Endothelial cell of umbilical vein (primary cell): ENCODE data around the gene EFHB. TPM values are rescaled to one million over a fixed set of nuclear protein-coding genes. Genes with fewer than 3 reads are reported as not detected.

Source experiments
- BruUV-seq: library from RNA; stranded (reverse); fragments of 400-500 nt; replicated peaks from 2 replicates; lab custom pipeline; 2021; lab: Mats Ljungman, UMichigan
- CTCF ChIA-PET: fragments of 300-600, 350-600 bp; sonication (Branson Sonifier 250); formaldehyde crosslinking; loops from one replicate; lab custom pipeline; 2021; ENCODE audit warnings: antibody characterized with exemption, inconsistent platforms; lab: Charles Lee
- POLR2A ChIA-PET: fragments of 300-600, 350-600 bp; sonication (Branson Sonifier 250); formaldehyde crosslinking; loops from one replicate; lab custom pipeline; 2021; ENCODE audit warnings: antibody characterized with exemption, inconsistent platforms; lab: Charles Lee
- DNase-seq: peaks from one replicate; pipeline ENCODE4 v3.0.0-alpha.2; 2011; ENCODE audit warnings: low read depth, low spot score
- FAIRE-seq: peaks from 2 replicates; lab custom pipeline; 2011; peaks lifted over from hg19 to GRCh38; lab: Jason Lieb, UNC
- H2AFZ ChIP-seq: 2 replicates; pipeline ENCODE4 v1.6.0; 2012; ENCODE audit warnings: low read depth, low read length, control low read depth, inconsistent platforms
- H3K27ac ChIP-seq: 2 replicates; pipeline ENCODE4 v1.5.1; 2011; ENCODE audit warnings: low read depth, mild to moderate bottlenecking, control low read depth, low read length, moderate library complexity; ENCODE audit not compliant: insufficient read depth
- H3K27me3 ChIP-seq, 2 experiments: 2 replicates each; pipeline versions ENCODE4 v1.6.0 to v1.6.1; 2011; ENCODE audit warnings: low read length in 2 of 2, mixed read lengths in 1 of 2; ENCODE audit not compliant: control insufficient read depth in 2 of 2, insufficient read depth in 2 of 2
- H3K36me3 ChIP-seq, 2 experiments: 2 replicates in 1 of 2; 3 replicates in 1 of 2; pipeline ENCODE4 v1.5.1; 2011; ENCODE audit warnings: low read length in 2 of 2, mild to moderate bottlenecking in 1 of 2, moderate library complexity in 1 of 2; ENCODE audit not compliant: control insufficient read depth in 2 of 2, insufficient read depth in 2 of 2; ENCODE audit errors: extremely low read depth in 1 of 2
- H3K4me1 ChIP-seq: 3 replicates; pipeline ENCODE4 v1.5.1; 2011; ENCODE audit warnings: mild to moderate bottlenecking, low read length; ENCODE audit not compliant: control insufficient read depth, insufficient read depth; ENCODE audit errors: extremely low read depth
- H3K4me2 ChIP-seq: 2 replicates; pipeline ENCODE4 v1.6.1; 2011; ENCODE audit warnings: low read length, control low read depth, mixed read lengths; ENCODE audit not compliant: insufficient read depth
- H3K4me3 ChIP-seq, 3 experiments: fragments of 200-600 bp in 1 of 3; sonication (generic), shearing (Covaris generic) in 1 of 3; replicated peaks in 1 of 3; 2 replicates each; pipeline ENCODE4 v1.5.1; 2011 to 2016; ENCODE audit warnings: control low read depth in 3 of 3, low read length in 3 of 3, mild to moderate bottlenecking in 2 of 3, inconsistent platforms in 1 of 3, low read depth in 1 of 3, moderate library complexity in 1 of 3; ENCODE audit not compliant: insufficient read depth in 1 of 3
- H3K79me2 ChIP-seq: 2 replicates; pipeline ENCODE4 v1.6.0; 2012; ENCODE audit warnings: low read length, inconsistent platforms; ENCODE audit not compliant: control insufficient read depth, insufficient read depth
- H3K9ac ChIP-seq: replicated peaks from 2 replicates; pipeline ENCODE3; 2011; ENCODE audit warnings: low read length, control low read depth; ENCODE audit not compliant: insufficient read depth; ENCODE audit errors: extremely low read depth
- H3K9me1 ChIP-seq: replicated peaks from 3 replicates; pipeline ENCODE4 v1.6.0; 2011; ENCODE audit warnings: mild to moderate bottlenecking, low read length; ENCODE audit not compliant: control insufficient read depth, insufficient read depth; ENCODE audit errors: extremely low read depth
- H3K9me3 ChIP-seq: replicated peaks from 2 replicates; pipeline ENCODE4 v1.5.1; 2012; ENCODE audit warnings: low read length, inconsistent platforms; ENCODE audit not compliant: control insufficient read depth, insufficient read depth
- H4K20me1 ChIP-seq: replicated peaks from 2 replicates; pipeline ENCODE3; 2011; ENCODE audit warnings: mild to moderate bottlenecking, low read length; ENCODE audit not compliant: control insufficient read depth, insufficient read depth; ENCODE audit errors: extremely low read depth
- EZH2 ChIP-seq: IDR thresholded peaks from 2 replicates; pipeline ENCODE4 v1.6.1; 2012; ENCODE audit warnings: borderline replicate concordance, low read depth, mild to moderate bottlenecking, moderate library complexity, low read length, inconsistent platforms; ENCODE audit not compliant: severe bottlenecking
- FOS ChIP-seq: IDR thresholded peaks from 2 replicates; pipeline ENCODE4 v1.6.1; 2011; ENCODE audit warnings: mild to moderate bottlenecking, low read length, moderate library complexity, borderline replicate concordance; ENCODE audit not compliant: insufficient read depth
- GATA2 ChIP-seq: IDR thresholded peaks from 2 replicates; pipeline ENCODE4 v1.7.0; 2011; ENCODE audit warnings: low read depth, mild to moderate bottlenecking, moderate library complexity, mixed read lengths, low read length; ENCODE audit not compliant: insufficient read length, insufficient read depth
- JUN ChIP-seq: IDR thresholded peaks from 2 replicates; pipeline ENCODE4 v1.6.1; 2011; ENCODE audit warnings: borderline replicate concordance, low read depth; ENCODE audit not compliant: insufficient read length, insufficient read depth
- MYC ChIP-seq: IDR thresholded peaks from one replicate; pipeline ENCODE4 v1.6.1; 2011; ENCODE audit warnings: mild to moderate bottlenecking, low read depth, low read length
- POLR2A ChIP-seq: IDR thresholded peaks from 2 replicates; pipeline ENCODE4 v1.6.1; 2012; ENCODE audit warnings: low read depth, mild to moderate bottlenecking, control low read depth, low read length
- POLR2AphosphoS5 ChIP-seq: IDR thresholded peaks from 2 replicates; pipeline ENCODE4 v1.6.1; 2012; ENCODE audit warnings: low read depth, mild to moderate bottlenecking, control low read depth, low read length, moderate library complexity; ENCODE audit not compliant: insufficient read depth
- dilution Hi-C: fragments of 300-500 bp; cut with MboI; formaldehyde crosslinking; loops from one replicate; pipeline ENCODE4 v1.15.0; 2019; ENCODE audit warnings: low sequenced_read_pairs; ENCODE audit not compliant: extremely low pct_ligation_motif_present
- intact Hi-C: fragments of 100-400 bp; cut with micrococcal nuclease; formaldehyde crosslinking; loops from one replicate; pipeline ENCODE4 v1.10.0; 2022
- polyA plus RNA-seq, 4 experiments: library from polyadenylated mRNA; depleted of rRNA in 3 of 4; stranded (reverse) in 3 of 4; unstranded in 1 of 4; fragments of >200 nt; gene quantifications; 2 replicates each; pipeline versions ENCODE4 v1.2.1 to v1.2.3, GENCODE V29; 2011 to 2012; ENCODE audit warnings: missing spikeins in 1 of 4
- total RNA-seq: library from RNA; stranded (reverse); gene quantifications from 2 replicates; pipeline ENCODE4 v1.2.3, GENCODE V29; 2021
- TF ChIP-seq, protein P1 (sequence below), 2 donors: IDR thresholded peaks; 1 replicate in 1 of 2; 2 replicates in 1 of 2; pipeline ENCODE4 v1.5.1; 2011; ENCODE audit warnings: low read length in 2 of 2, mild to moderate bottlenecking in 2 of 2, moderate library complexity in 2 of 2, control low read depth in 1 of 2, inconsistent platforms in 1 of 2, low read depth in 1 of 2; ENCODE audit not compliant: insufficient read depth in 1 of 2; ENCODE audit errors: extremely low read depth in 1 of 2
- TF ChIP-seq, protein P2 (sequence below): IDR thresholded peaks from 2 replicates; pipeline ENCODE4 v1.6.1; 2011; ENCODE audit not compliant: insufficient read depth, insufficient read length

EFHB gene
- total and polyA plus RNA-seq, 2 donors (not counting 3 experiments of a cell fraction or from before 2014, with no cell fraction given): 0.82 TPM; not detected in 1

DNA sequence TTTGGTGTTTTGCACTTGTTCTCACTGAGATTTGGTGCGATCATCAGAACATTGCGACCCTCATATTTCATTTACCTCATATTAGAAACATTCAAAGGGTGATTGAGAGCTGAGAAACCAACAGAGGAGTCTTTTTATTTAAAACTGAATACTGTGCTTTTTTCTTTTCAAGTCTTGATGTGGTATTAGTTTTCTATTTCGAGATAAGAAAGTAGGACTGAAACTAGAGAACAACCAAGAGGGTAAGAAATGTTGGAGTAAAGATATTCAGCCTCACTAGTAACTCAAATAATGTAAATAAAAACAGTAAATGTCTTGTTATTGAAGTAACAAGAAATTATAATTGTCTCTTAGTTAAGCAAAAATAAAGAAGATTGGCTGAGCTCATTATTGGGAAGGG lies 26.5 kb downstream of the EFHB start:
- Histone ChIP-seq H3K9me3 (no peaks in the 10 kb centered on the region), H3K4me2 (no peak overlapping the region), H3K27me3 (no peaks in the 10 kb centered on the region), H3K36me3 (no peaks in the 10 kb centered on the region), H3K27ac (no peak overlapping the region), H3K9me1 (no peaks in the 10 kb centered on the region), H4K20me1 (no peaks in the 10 kb centered on the region), H3K79me2 (no peaks in the 10 kb centered on the region), H3K4me3 (no peak overlapping the region), H2AFZ (no peak overlapping the region), H3K4me1 (no peaks in the 10 kb centered on the region), H3K9ac (no peak overlapping the region)
- FAIRE-seq: no peak
- BruUV-seq: no TSS peak
- ChIA-PET POLR2A (no interaction called here), CTCF (no interaction called here)
- no peak for TF ChIP-seq EZH2
- TF ChIP-seq JUN: no peak
- no peak for TF ChIP-seq MYC
- TF ChIP-seq POLR2AphosphoS5: no peak
- TF ChIP-seq, protein P1, sequence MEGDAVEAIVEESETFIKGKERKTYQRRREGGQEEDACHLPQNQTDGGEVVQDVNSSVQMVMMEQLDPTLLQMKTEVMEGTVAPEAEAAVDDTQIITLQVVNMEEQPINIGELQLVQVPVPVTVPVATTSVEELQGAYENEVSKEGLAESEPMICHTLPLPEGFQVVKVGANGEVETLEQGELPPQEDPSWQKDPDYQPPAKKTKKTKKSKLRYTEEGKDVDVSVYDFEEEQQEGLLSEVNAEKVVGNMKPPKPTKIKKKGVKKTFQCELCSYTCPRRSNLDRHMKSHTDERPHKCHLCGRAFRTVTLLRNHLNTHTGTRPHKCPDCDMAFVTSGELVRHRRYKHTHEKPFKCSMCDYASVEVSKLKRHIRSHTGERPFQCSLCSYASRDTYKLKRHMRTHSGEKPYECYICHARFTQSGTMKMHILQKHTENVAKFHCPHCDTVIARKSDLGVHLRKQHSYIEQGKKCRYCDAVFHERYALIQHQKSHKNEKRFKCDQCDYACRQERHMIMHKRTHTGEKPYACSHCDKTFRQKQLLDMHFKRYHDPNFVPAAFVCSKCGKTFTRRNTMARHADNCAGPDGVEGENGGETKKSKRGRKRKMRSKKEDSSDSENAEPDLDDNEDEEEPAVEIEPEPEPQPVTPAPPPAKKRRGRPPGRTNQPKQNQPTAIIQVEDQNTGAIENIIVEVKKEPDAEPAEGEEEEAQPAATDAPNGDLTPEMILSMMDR (IDR thresholded peaks at IDR 0.05; ENCODE audit: extremely low read depth in 1 of 2, insufficient read depth in 1 of 2, low read depth in 1 of 2, low read length in 2 of 2): no peak
- TF ChIP-seq, protein P2, sequence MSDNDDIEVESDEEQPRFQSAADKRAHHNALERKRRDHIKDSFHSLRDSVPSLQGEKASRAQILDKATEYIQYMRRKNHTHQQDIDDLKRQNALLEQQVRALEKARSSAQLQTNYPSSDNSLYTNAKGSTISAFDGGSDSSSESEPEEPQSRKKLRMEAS: no peak
- no peak for TF ChIP-seq POLR2A
- no peak for TF ChIP-seq FOS
- TF ChIP-seq GATA2: no peak
- DNase-seq: no peak
- dilution Hi-C loops: no loop called here
- intact Hi-C loops: no loop called here
